Ectodermal cell (in vitro differentiated cells): Measurements from ENCODE around the gene TACC3.
A peak's percentile ranks its signal among the peaks of the same experiment; 100 is the strongest.

ENCODE experiments used
- H3K27ac ChIP-seq: 2 replicates; pipeline ENCODE4 v1.7.0; 2013; ENCODE audit warnings: mild to moderate bottlenecking, low read depth, low read length; ENCODE audit not compliant: insufficient read depth, poor library complexity, severe bottlenecking
- H3K27me3 ChIP-seq: 2 replicates; pipeline ENCODE4 v1.7.0; 2013; ENCODE audit warnings: mild to moderate bottlenecking, low read length; ENCODE audit not compliant: insufficient read depth, control insufficient read depth, poor library complexity, severe bottlenecking
- H3K36me3 ChIP-seq: one replicate; pipeline ENCODE4 v1.7.0; 2013; ENCODE audit warnings: low read length; ENCODE audit not compliant: control insufficient read depth, insufficient read depth
- H3K4me1 ChIP-seq: one replicate; pipeline ENCODE4 v1.7.0; 2013; ENCODE audit warnings: low read length; ENCODE audit not compliant: control insufficient read depth, insufficient read depth
- H3K4me3 ChIP-seq: 2 replicates; pipeline ENCODE4 v1.7.0; 2013; ENCODE audit warnings: low read depth, low read length, control low read depth; ENCODE audit not compliant: insufficient read depth
- H3K9me3 ChIP-seq: 2 replicates; pipeline ENCODE4 v1.7.0; 2013; ENCODE audit warnings: mild to moderate bottlenecking, low read length, moderate library complexity; ENCODE audit not compliant: control insufficient read depth
- WGBS, 2 experiments: methylation state at CpG; one replicate each; pipeline ENCODE4 v1.1.7; 2013; ENCODE audit warnings: missing lambda C conversion rate in 2 of 2; 5-methylcytosine and 5-hydroxymethylcytosine counted together

The TACC3 gene

DNA sequence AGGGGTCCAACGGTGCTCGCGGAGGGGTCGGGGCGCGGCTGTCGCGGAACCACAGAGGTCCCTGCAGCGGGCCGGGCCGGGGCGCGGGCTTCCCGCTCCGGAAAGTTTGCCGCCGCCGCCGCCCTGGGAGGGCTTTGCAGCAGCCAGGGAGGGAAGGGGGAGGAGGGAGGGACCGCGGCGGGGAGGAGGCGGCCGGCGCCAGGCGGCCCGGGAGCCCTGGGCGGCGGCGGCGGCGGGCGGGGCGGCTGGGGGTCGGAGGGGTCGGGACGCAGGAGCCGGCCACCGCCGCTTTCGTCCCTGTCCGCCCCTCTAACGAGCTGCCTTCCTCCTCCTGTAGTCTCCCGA is 72.1 kb downstream of the TACC3 start:
- WGBS, 2 experiments: 0% methylated on average over 44 of the region's 44 CpGs
- H3K36me3 ChIP-seq: no peaks in the 10 kb centered on the region
- peaks cover 28% of the 10 kb centered on the region for H3K4me1 ChIP-seq
- H3K27me3 ChIP-seq: peaks cover 32% of the 10 kb centered on the region
- H3K9me3 ChIP-seq: no peaks in the 10 kb centered on the region
- H3K27ac ChIP-seq: no peak overlapping the region
- H3K4me3 ChIP-seq: peak overlapping the region; percentile 63

DNA sequence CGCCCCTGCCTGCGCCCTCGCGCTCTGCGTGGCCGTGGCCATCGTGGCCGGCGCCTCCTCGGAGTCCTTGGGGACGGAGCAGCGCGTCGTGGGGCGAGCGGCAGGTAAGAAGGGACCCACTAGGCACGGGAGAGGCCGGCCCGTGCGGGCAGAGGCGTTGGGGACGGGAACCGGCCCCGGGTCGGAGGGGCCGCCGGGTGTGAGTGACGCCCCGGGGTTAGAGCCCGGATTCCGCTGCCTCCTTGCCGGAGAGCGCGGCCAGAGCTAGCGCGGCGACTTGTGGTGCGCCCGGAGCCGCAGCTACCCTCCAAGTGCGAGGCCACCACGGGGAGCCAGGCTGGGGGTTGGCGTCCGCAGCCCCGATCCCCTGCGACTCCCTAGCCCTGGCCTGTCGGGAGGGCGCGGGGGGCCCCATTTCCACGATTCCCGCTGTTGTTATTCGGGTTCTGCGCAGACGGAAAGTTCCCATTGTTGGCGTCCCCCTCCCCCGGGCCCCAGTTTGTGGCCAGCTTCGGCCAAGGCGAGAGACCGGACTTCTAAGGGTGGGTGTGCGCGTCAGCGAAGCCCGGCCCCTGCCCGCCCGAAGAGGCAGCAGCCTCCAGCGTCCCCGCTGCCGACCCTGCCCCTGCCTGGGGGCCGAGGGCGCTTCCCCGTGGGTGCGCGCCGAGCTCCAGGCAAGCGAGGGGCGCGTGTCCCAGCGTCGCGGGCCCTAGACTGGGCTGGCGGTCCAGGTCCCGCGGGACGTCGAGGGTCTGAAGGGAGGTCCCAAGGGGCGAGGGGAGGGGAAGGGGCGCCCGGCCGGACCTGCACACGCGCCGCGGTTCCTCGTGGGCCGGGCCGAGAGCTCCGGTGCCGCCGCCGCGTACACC is 72.9 kb downstream of the TACC3 start:
- Histone ChIP-seq H3K4me1 (peaks cover 28% of the 10 kb centered on the region), H3K36me3 (no peaks in the 10 kb centered on the region), H3K9me3 (no peaks in the 10 kb centered on the region), H3K27ac (no peak overlapping the region), H3K27me3 (peaks cover 32% of the 10 kb centered on the region), H3K4me3 (peak overlapping the region; percentile 63)
- 0% methylated on average over 101 of the region's 101 CpGs for WGBS, 2 experiments
